ENCODE results near the gene ADARB2.

The ADARB2 gene

GRCh38 chr10:1156616-1156886 is 580.8 kb downstream of the ADARB2 start:
- no peak for DNase-seq

GRCh38 chr10:1155791-1156615 is 581.3 kb downstream of the ADARB2 start:
- no peak for DNase-seq

- DNase-seq: no peak
Observed at GRCh38 chr10:1154531-1155295, 582.6 kb downstream of the ADARB2 start.

- no peak for DNase-seq
Observed at GRCh38 chr10:1153805-1154351, 583.4 kb downstream of the ADARB2 start.

GRCh38 chr10:1153251-1153763 is 584.0 kb downstream of the ADARB2 start:
- no peak for DNase-seq

- no peak for DNase-seq
Observed at GRCh38 chr10:1152386-1153250, 584.7 kb downstream of the ADARB2 start.

GRCh38 chr10:1151076-1152033 is 586.0 kb downstream of the ADARB2 start:
- no peak for DNase-seq

- DNase-seq: no peak
Observed at GRCh38 chr10:1150638-1150955, 586.7 kb downstream of the ADARB2 start.

- no peak for DNase-seq
Observed at GRCh38 chr10:1149793-1150637, 587.3 kb downstream of the ADARB2 start.

GRCh38 chr10:1148855-1149605 is 588.3 kb downstream of the ADARB2 start:
- DNase-seq: no peak

- no peak for DNase-seq
Observed at GRCh38 chr10:1147810-1148209, 589.5 kb downstream of the ADARB2 start.

- peak in 1 of 3 donors; percentile 1 for DNase-seq
Observed at GRCh38 chr10:1142596-1142995, 594.7 kb downstream of the ADARB2 start.

GRCh38 chr10:1141701-1142100 is 595.6 kb downstream of the ADARB2 start:
- no peak for DNase-seq

GRCh38 chr10:1141261-1141660 is 596.1 kb downstream of the ADARB2 start:
- DNase-seq: no peak

GRCh38 chr10:1138529-1138928 is 598.8 kb downstream of the ADARB2 start:
- DNase-seq: no peak

- DNase-seq: no peak
Observed at GRCh38 chr10:1137499-1138163, 599.7 kb downstream of the ADARB2 start.

GRCh38 chr10:1136268-1136667 is 601.1 kb downstream of the ADARB2 start:
- no peak for DNase-seq

GRCh38 chr10:1134156-1134555 is 603.2 kb downstream of the ADARB2 start:
- DNase-seq: no peak

- DNase-seq: no peak
Observed at GRCh38 chr10:1133495-1134045, 603.8 kb downstream of the ADARB2 start.

Measured in suppressor macrophage treated with lipopolysaccharide for 1 hour (primary cell).